ENCODE results near the gene SEC11C. TPM values are rescaled to one million over a fixed set of nuclear protein-coding genes. Genes with fewer than 3 reads are reported as not detected.

SEC11C gene
- total and polyA plus RNA-seq, 2 donors (not counting 1 experiment from before 2014, with no cell fraction given) = 29.0 to 76.8 TPM

DNA sequence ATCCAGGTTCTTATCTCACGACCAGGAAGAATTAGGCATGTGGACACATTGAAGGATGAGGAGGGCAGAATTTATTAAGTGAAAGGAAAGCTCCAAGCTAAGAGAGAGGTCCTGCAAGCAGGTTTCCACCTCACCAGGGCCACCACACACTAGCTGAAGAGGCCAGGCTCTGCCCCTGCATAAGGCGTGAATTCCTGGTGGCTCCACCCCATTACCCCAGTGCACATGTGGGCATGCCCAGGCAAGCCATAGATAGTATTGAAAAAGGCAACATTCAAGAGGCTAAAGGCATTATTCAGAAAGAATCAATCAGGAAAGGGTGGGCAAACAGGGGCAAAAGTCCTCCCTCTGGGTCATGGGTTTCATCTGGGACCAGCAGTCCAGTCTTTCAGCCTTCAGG is 49.3 kb downstream of the SEC11C start:
- no CpG with 5 or more reads among the region's 2 CpGs for WGBS (ENCODE audit: insufficient coverage)
- Histone ChIP-seq H3K9me3 (ENCODE audit: control extremely low read depth in 1 of 3, control insufficient read depth in 2 of 3, insufficient read depth in 1 of 3, low read length in 2 of 3) (no peaks in the 10 kb centered on the region), H3K27me3 (replicated peaks in 1 of 4; ENCODE audit: control extremely low read depth in 1 of 4, control insufficient read depth in 3 of 4, insufficient read depth in 4 of 4, low read length in 3 of 4) (peaks cover 0 to 4% (median 0%) of the 10 kb centered on the region in 4 experiments), H3K9ac (ENCODE audit: low read length) (no peak overlapping the region), H3K4me2 (replicated peaks; ENCODE audit: low read depth, low read length, poor library complexity, severe bottlenecking) (no peak overlapping the region), H3K27ac (ENCODE audit: low read length in 2 of 2) (no peak overlapping the region), H3K4me1 (ENCODE audit: control insufficient read depth in 2 of 2, insufficient read depth in 2 of 2, low read length in 2 of 2) (no peaks in the 10 kb centered on the region), H3K36me3 (replicated peaks in 1 of 2; ENCODE audit: control extremely low read depth in 1 of 2, control insufficient read depth in 1 of 2, extremely low read depth in 1 of 2, insufficient read depth in 2 of 2, low read length in 1 of 2) (no peaks in the 10 kb centered on the region), H2AFZ (ENCODE audit: insufficient read depth, low read depth, low read length, poor library complexity, severe bottlenecking) (no peak overlapping the region), H3K79me2 (ENCODE audit: control insufficient read depth, insufficient read depth, low read length) (no peaks in the 10 kb centered on the region), H3K4me3 (ENCODE audit: control extremely low read depth in 1 of 5, extremely low read depth in 1 of 5, insufficient read depth in 1 of 5, low read depth in 2 of 5, low read length in 4 of 5) (no peak overlapping the region), H4K20me1 (ENCODE audit: control insufficient read depth, insufficient read depth, low read length, poor library complexity, severe bottlenecking) (no peaks in the 10 kb centered on the region)
- DNase-seq (no peak), ATAC-seq (ENCODE audit: low read depth) (no peak)
- CTCF ChIA-PET = no interaction called here
- Mint-ChIP-seq H3K27ac (no peak overlapping the region), H3K4me1 (no peaks in the 10 kb centered on the region), H3K27me3 (no peaks in the 10 kb centered on the region), H3K4me3 (no peak overlapping the region), H3K9me3 (ENCODE audit: insufficient read depth) (no peaks in the 10 kb centered on the region)
- POLR2A ChIA-PET = no interaction called here
- TF ChIP-seq EZH2 (IDR thresholded peaks at IDR 0.05; ENCODE audit: borderline replicate concordance, insufficient read depth, low read depth, low read length, poor library complexity, severe bottlenecking) = no peak
- TF ChIP-seq, protein P1, sequence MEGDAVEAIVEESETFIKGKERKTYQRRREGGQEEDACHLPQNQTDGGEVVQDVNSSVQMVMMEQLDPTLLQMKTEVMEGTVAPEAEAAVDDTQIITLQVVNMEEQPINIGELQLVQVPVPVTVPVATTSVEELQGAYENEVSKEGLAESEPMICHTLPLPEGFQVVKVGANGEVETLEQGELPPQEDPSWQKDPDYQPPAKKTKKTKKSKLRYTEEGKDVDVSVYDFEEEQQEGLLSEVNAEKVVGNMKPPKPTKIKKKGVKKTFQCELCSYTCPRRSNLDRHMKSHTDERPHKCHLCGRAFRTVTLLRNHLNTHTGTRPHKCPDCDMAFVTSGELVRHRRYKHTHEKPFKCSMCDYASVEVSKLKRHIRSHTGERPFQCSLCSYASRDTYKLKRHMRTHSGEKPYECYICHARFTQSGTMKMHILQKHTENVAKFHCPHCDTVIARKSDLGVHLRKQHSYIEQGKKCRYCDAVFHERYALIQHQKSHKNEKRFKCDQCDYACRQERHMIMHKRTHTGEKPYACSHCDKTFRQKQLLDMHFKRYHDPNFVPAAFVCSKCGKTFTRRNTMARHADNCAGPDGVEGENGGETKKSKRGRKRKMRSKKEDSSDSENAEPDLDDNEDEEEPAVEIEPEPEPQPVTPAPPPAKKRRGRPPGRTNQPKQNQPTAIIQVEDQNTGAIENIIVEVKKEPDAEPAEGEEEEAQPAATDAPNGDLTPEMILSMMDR (IDR thresholded peaks at IDR 0.05) = no peak
- intact Hi-C loops (cut with micrococcal nuclease) = no loop called here

DNA sequence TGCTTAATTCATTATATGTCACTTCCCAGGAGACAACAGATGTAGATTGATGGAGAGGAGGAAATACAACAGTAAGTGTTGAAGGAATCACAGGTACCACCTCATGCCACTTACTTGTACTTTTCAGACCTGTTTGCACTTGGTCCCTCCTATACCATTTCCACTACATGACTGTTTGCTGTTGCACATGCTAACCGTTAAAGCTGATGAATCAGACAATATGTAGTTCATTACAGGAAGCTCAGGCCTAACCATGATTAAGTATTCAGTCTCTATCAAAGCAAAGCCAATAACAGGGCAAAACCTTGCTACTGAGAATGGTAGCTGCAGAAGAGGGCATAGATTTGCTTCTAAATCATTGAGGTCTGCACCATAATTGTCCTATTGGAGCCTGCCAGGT is 50.1 kb downstream of the SEC11C start:
- H3K27me3 Mint-ChIP-seq = peaks cover under 1% of the 10 kb centered on the region
- no peak overlapping the region for H3K4me3 Mint-ChIP-seq
- intact Hi-C loops (cut with micrococcal nuclease) = no loop called here
- no peak overlapping the region for H3K27ac ChIP-seq (ENCODE audit: low read length in 2 of 2)
- no peaks in the 10 kb centered on the region for H3K79me2 ChIP-seq (ENCODE audit: control insufficient read depth, insufficient read depth, low read length)
- no peak overlapping the region for H3K4me3 ChIP-seq (ENCODE audit: control extremely low read depth in 1 of 5, extremely low read depth in 1 of 5, insufficient read depth in 1 of 5, low read depth in 2 of 5, low read length in 4 of 5)
- no peaks in the 10 kb centered on the region for H3K36me3 ChIP-seq (replicated peaks in 1 of 2; ENCODE audit: control extremely low read depth in 1 of 2, control insufficient read depth in 1 of 2, extremely low read depth in 1 of 2, insufficient read depth in 2 of 2, low read length in 1 of 2)
- peaks cover 0 to 4% (median 0%) of the 10 kb centered on the region in 4 experiments for H3K27me3 ChIP-seq (replicated peaks in 1 of 4; ENCODE audit: control extremely low read depth in 1 of 4, control insufficient read depth in 3 of 4, insufficient read depth in 4 of 4, low read length in 3 of 4)
- H3K9me3 Mint-ChIP-seq (ENCODE audit: insufficient read depth) = no peaks in the 10 kb centered on the region
- no CpG with 5 or more reads among the region's 1 CpG for WGBS (ENCODE audit: insufficient coverage)
- H3K4me1 Mint-ChIP-seq = no peaks in the 10 kb centered on the region
- H4K20me1 ChIP-seq (ENCODE audit: control insufficient read depth, insufficient read depth, low read length, poor library complexity, severe bottlenecking) = no peaks in the 10 kb centered on the region
- H3K9me3 ChIP-seq (ENCODE audit: control extremely low read depth in 1 of 3, control insufficient read depth in 2 of 3, insufficient read depth in 1 of 3, low read length in 2 of 3) = no peaks in the 10 kb centered on the region
- no peak overlapping the region for H3K4me2 ChIP-seq (replicated peaks; ENCODE audit: low read depth, low read length, poor library complexity, severe bottlenecking)
- no peak overlapping the region for H3K27ac Mint-ChIP-seq
- DNase-seq = no peak
- ChIA-PET POLR2A (no interaction called here), CTCF (no interaction called here)
- ATAC-seq (ENCODE audit: low read depth) = no peak
- no peak overlapping the region for H2AFZ ChIP-seq (ENCODE audit: insufficient read depth, low read depth, low read length, poor library complexity, severe bottlenecking)
- no peak overlapping the region for H3K9ac ChIP-seq (ENCODE audit: low read length)
- H3K4me1 ChIP-seq (ENCODE audit: control insufficient read depth in 2 of 2, insufficient read depth in 2 of 2, low read length in 2 of 2) = no peaks in the 10 kb centered on the region
- TF ChIP-seq, protein P1 (IDR thresholded peaks at IDR 0.05) = no peak

All from B cell (primary cell).